Endothelial cell of umbilical vein (primary cell): ENCODE data around the gene MXI1. TPM values are rescaled to one million over a fixed set of nuclear protein-coding genes. Genes with fewer than 3 reads are reported as not detected.

ENCODE experiments used
- Bru-seq: library from RNA; stranded (reverse); fragments of 400-500 nt; gene quantifications from one replicate; lab custom pipeline; 2021; lab: Mats Ljungman, UMichigan
- BruChase-seq, 2 experiments: library from RNA; stranded (reverse); fragments of 400-500 nt; gene quantifications; one replicate each; lab custom pipeline; 2021; lab: Mats Ljungman, UMichigan
- BruUV-seq: library from RNA; stranded (reverse); fragments of 400-500 nt; replicated peaks from 2 replicates; lab custom pipeline; 2021; lab: Mats Ljungman, UMichigan
- CTCF ChIA-PET: fragments of 300-600, 350-600 bp; sonication (Branson Sonifier 250); formaldehyde crosslinking; loops from one replicate; lab custom pipeline; 2021; ENCODE audit warnings: antibody characterized with exemption, inconsistent platforms; lab: Charles Lee
- POLR2A ChIA-PET: fragments of 300-600, 350-600 bp; sonication (Branson Sonifier 250); formaldehyde crosslinking; loops from one replicate; lab custom pipeline; 2021; ENCODE audit warnings: antibody characterized with exemption, inconsistent platforms; lab: Charles Lee
- DNase-seq: peaks from one replicate; pipeline ENCODE4 v3.0.0-alpha.2; 2011; ENCODE audit warnings: low read depth, low spot score
- FAIRE-seq: peaks from 2 replicates; lab custom pipeline; 2011; peaks lifted over from hg19 to GRCh38; lab: Jason Lieb, UNC
- H2AFZ ChIP-seq: 2 replicates; pipeline ENCODE4 v1.6.0; 2012; ENCODE audit warnings: low read depth, low read length, control low read depth, inconsistent platforms
- H3K27ac ChIP-seq: 2 replicates; pipeline ENCODE4 v1.5.1; 2011; ENCODE audit warnings: low read depth, mild to moderate bottlenecking, control low read depth, low read length, moderate library complexity; ENCODE audit not compliant: insufficient read depth
- H3K27me3 ChIP-seq, 2 experiments: 2 replicates each; pipeline versions ENCODE4 v1.6.0 to v1.6.1; 2011; ENCODE audit warnings: low read length in 2 of 2, mixed read lengths in 1 of 2; ENCODE audit not compliant: control insufficient read depth in 2 of 2, insufficient read depth in 2 of 2
- H3K36me3 ChIP-seq, 2 experiments: 2 replicates in 1 of 2; 3 replicates in 1 of 2; pipeline ENCODE4 v1.5.1; 2011; ENCODE audit warnings: low read length in 2 of 2, mild to moderate bottlenecking in 1 of 2, moderate library complexity in 1 of 2; ENCODE audit not compliant: control insufficient read depth in 2 of 2, insufficient read depth in 2 of 2; ENCODE audit errors: extremely low read depth in 1 of 2
- H3K4me1 ChIP-seq: 3 replicates; pipeline ENCODE4 v1.5.1; 2011; ENCODE audit warnings: mild to moderate bottlenecking, low read length; ENCODE audit not compliant: control insufficient read depth, insufficient read depth; ENCODE audit errors: extremely low read depth
- H3K4me2 ChIP-seq: 2 replicates; pipeline ENCODE4 v1.6.1; 2011; ENCODE audit warnings: low read length, control low read depth, mixed read lengths; ENCODE audit not compliant: insufficient read depth
- H3K4me3 ChIP-seq, 3 experiments: fragments of 200-600 bp in 1 of 3; sonication (generic), shearing (Covaris generic) in 1 of 3; replicated peaks in 1 of 3; 2 replicates each; pipeline ENCODE4 v1.5.1; 2011 to 2016; ENCODE audit warnings: control low read depth in 3 of 3, low read length in 3 of 3, mild to moderate bottlenecking in 2 of 3, inconsistent platforms in 1 of 3, low read depth in 1 of 3, moderate library complexity in 1 of 3; ENCODE audit not compliant: insufficient read depth in 1 of 3
- H3K79me2 ChIP-seq: 2 replicates; pipeline ENCODE4 v1.6.0; 2012; ENCODE audit warnings: low read length, inconsistent platforms; ENCODE audit not compliant: control insufficient read depth, insufficient read depth
- H3K9ac ChIP-seq: replicated peaks from 2 replicates; pipeline ENCODE3; 2011; ENCODE audit warnings: low read length, control low read depth; ENCODE audit not compliant: insufficient read depth; ENCODE audit errors: extremely low read depth
- H3K9me1 ChIP-seq: replicated peaks from 3 replicates; pipeline ENCODE4 v1.6.0; 2011; ENCODE audit warnings: mild to moderate bottlenecking, low read length; ENCODE audit not compliant: control insufficient read depth, insufficient read depth; ENCODE audit errors: extremely low read depth
- H3K9me3 ChIP-seq: replicated peaks from 2 replicates; pipeline ENCODE4 v1.5.1; 2012; ENCODE audit warnings: low read length, inconsistent platforms; ENCODE audit not compliant: control insufficient read depth, insufficient read depth
- H4K20me1 ChIP-seq: replicated peaks from 2 replicates; pipeline ENCODE3; 2011; ENCODE audit warnings: mild to moderate bottlenecking, low read length; ENCODE audit not compliant: control insufficient read depth, insufficient read depth; ENCODE audit errors: extremely low read depth
- EZH2 ChIP-seq: IDR thresholded peaks from 2 replicates; pipeline ENCODE4 v1.6.1; 2012; ENCODE audit warnings: borderline replicate concordance, low read depth, mild to moderate bottlenecking, moderate library complexity, low read length, inconsistent platforms; ENCODE audit not compliant: severe bottlenecking
- FOS ChIP-seq: IDR thresholded peaks from 2 replicates; pipeline ENCODE4 v1.6.1; 2011; ENCODE audit warnings: mild to moderate bottlenecking, low read length, moderate library complexity, borderline replicate concordance; ENCODE audit not compliant: insufficient read depth
- MYC ChIP-seq: IDR thresholded peaks from one replicate; pipeline ENCODE4 v1.6.1; 2011; ENCODE audit warnings: mild to moderate bottlenecking, low read depth, low read length
- POLR2A ChIP-seq: IDR thresholded peaks from 2 replicates; pipeline ENCODE4 v1.6.1; 2012; ENCODE audit warnings: low read depth, mild to moderate bottlenecking, control low read depth, low read length
- dilution Hi-C: fragments of 300-500 bp; cut with MboI; formaldehyde crosslinking; loops from one replicate; pipeline ENCODE4 v1.15.0; 2019; ENCODE audit warnings: low sequenced_read_pairs; ENCODE audit not compliant: extremely low pct_ligation_motif_present
- intact Hi-C: fragments of 100-400 bp; cut with micrococcal nuclease; formaldehyde crosslinking; loops from one replicate; pipeline ENCODE4 v1.10.0; 2022
- long read RNA-seq: library from polyadenylated mRNA; stranded (forward); transcript quantifications from one replicate; pipeline ENCODE4 v2.0.0, GENCODE V29; 2021
- polyA minus RNA-seq, 3 experiments: library from RNA; depleted of rRNA, polyadenylated mRNA; stranded (reverse); fragments of >200 nt; gene quantifications; 1 replicate in 1 of 3; 2 replicates in 2 of 3; pipeline ENCODE4 v1.2.3, GENCODE V29; 2011
- polyA plus RNA-seq, 4 experiments: library from polyadenylated mRNA; depleted of rRNA in 3 of 4; stranded (reverse) in 3 of 4; unstranded in 1 of 4; fragments of >200 nt; gene quantifications; 2 replicates each; pipeline versions ENCODE4 v1.2.1 to v1.2.3, GENCODE V29; 2011 to 2012; ENCODE audit warnings: missing spikeins in 1 of 4
- total RNA-seq: library from RNA; stranded (reverse); gene quantifications from 2 replicates; pipeline ENCODE4 v1.2.3, GENCODE V29; 2021
- TF ChIP-seq, protein P1 (sequence below): IDR thresholded peaks from 2 replicates; pipeline ENCODE4 v1.6.1; 2011; ENCODE audit not compliant: insufficient read depth, insufficient read length
- TF ChIP-seq, protein P2 (sequence below), 2 donors: IDR thresholded peaks; 1 replicate in 1 of 2; 2 replicates in 1 of 2; pipeline ENCODE4 v1.5.1; 2011; ENCODE audit warnings: low read length in 2 of 2, mild to moderate bottlenecking in 2 of 2, moderate library complexity in 2 of 2, control low read depth in 1 of 2, inconsistent platforms in 1 of 2, low read depth in 1 of 2; ENCODE audit not compliant: insufficient read depth in 1 of 2; ENCODE audit errors: extremely low read depth in 1 of 2

Gene MXI1
- total RNA-seq, result 4.7 and 8.5 TPM in 2 replicates
- 2.7 and 3.0 TPM in 2 replicates for polyA plus RNA-seq
- 2.6 and 3.6 TPM in 2 replicates for polyA plus RNA-seq (2011; cell fraction: cytosol; rRNA removed)
- 3.0 and 3.2 TPM in 2 replicates for polyA plus RNA-seq (2011; cell fraction: nucleus; rRNA removed)
- polyA plus RNA-seq (2012), result 5.5 and 8.6 TPM in 2 replicates
- 3.1 and 4.5 TPM in 2 replicates for polyA minus RNA-seq
- polyA minus RNA-seq (2011; cell fraction: cytosol; rRNA and poly(A)+ RNA removed), result 17.6 TPM
- polyA minus RNA-seq (2011; cell fraction: nucleus; rRNA and poly(A)+ RNA removed), result 1.7 and 2.4 TPM in 2 replicates
- Bru-seq, nascent RNA, result percentile 47 among the genes with signal in this experiment
- percentile 40 among the genes with signal in this experiment for BruChase-seq, experiment 1, labeled RNA remaining after a 6-hour chase
- BruChase-seq, experiment 2, labeled RNA remaining after a 2-hour chase, result percentile 36 among the genes with signal in this experiment
- long read RNA-seq, transcript MXI1-201 (6 exons, 2,424 nt), result major isoform, 6 of 15 reads
- long read RNA-seq, transcript MXI1-202 (6 exons, 3,470 nt), result minor isoform, 5 of 15 reads
- long read RNA-seq, partial matches to known transcripts, result 2 of 15 reads
- long read RNA-seq, other reads (novel, unspliced or antisense), result 2 of 15 reads

- Histone ChIP-seq H3K4me2 (peak within 1 kb of the TSS; percentile 79), H3K9me3 (no peaks in the 10 kb centered on the region), H3K4me1 (peaks cover 4% of the 10 kb centered on the region), H2AFZ (peak within 1 kb of the TSS; percentile 82), H3K79me2 (no peaks in the 10 kb centered on the region), H3K27ac (no peak within 1 kb of the TSS), H3K27me3 (peaks cover 11 to 23% of the 10 kb centered on the region in 2 experiments), H3K36me3 (no peaks in the 10 kb centered on the region), H3K4me3 (peak within 1 kb of the TSS; percentile 43 to 57 (median 48)), H4K20me1 (no peaks in the 10 kb centered on the region), H3K9ac (no peak within 1 kb of the TSS), H3K9me1 (no peaks in the 10 kb centered on the region)
- no peak for TF ChIP-seq MYC
- TF ChIP-seq FOS, result no peak
- TF ChIP-seq, protein P1, sequence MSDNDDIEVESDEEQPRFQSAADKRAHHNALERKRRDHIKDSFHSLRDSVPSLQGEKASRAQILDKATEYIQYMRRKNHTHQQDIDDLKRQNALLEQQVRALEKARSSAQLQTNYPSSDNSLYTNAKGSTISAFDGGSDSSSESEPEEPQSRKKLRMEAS, result no peak
- TF ChIP-seq, protein P2, sequence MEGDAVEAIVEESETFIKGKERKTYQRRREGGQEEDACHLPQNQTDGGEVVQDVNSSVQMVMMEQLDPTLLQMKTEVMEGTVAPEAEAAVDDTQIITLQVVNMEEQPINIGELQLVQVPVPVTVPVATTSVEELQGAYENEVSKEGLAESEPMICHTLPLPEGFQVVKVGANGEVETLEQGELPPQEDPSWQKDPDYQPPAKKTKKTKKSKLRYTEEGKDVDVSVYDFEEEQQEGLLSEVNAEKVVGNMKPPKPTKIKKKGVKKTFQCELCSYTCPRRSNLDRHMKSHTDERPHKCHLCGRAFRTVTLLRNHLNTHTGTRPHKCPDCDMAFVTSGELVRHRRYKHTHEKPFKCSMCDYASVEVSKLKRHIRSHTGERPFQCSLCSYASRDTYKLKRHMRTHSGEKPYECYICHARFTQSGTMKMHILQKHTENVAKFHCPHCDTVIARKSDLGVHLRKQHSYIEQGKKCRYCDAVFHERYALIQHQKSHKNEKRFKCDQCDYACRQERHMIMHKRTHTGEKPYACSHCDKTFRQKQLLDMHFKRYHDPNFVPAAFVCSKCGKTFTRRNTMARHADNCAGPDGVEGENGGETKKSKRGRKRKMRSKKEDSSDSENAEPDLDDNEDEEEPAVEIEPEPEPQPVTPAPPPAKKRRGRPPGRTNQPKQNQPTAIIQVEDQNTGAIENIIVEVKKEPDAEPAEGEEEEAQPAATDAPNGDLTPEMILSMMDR (IDR thresholded peaks at IDR 0.05; ENCODE audit: extremely low read depth in 1 of 2, insufficient read depth in 1 of 2, low read depth in 1 of 2, low read length in 2 of 2), result no peak
- TF ChIP-seq POLR2A, result no peak
- peak; percentile 3 for TF ChIP-seq EZH2
- no TSS peak for BruUV-seq
- CTCF ChIA-PET, result interaction anchor here (0.7 to 7.1 kb wide), 15 partner anchors 11 to 323 kb away, joined by 3 to 99 read pairs (median 4); no protein-coding TSS in a partner anchor
- intact Hi-C loops (loop anchor here (5.0 kb wide), 1 partner anchor 240 kb away; no protein-coding TSS in a partner anchor), dilution Hi-C loops (no loop called here)
- DNase-seq (peak; percentile 72), FAIRE-seq (peak; percentile 96)
- POLR2A ChIA-PET, result interaction anchor here (1.4 kb wide), 1 partner anchor 323 kb away, joined by 4 read pairs; no protein-coding TSS in a partner anchor
These were observed at the start of gene MXI1 for GRCh38 chr10:110207011-110207804. Gene MXI1, plus strand, starts transcription at chr10:110207605. Its CDS starts 204 bp downstream, at chr10:110207809.
